HG03066 (cell line): ENCODE results near the gene MAN2A1.

Source experiments
- ATAC-seq: cut with Tn5 transposase; IDR thresholded peaks from one replicate; pipeline ENCODE4 v1.9.1; 2021; ENCODE audit warnings: low read depth; ENCODE audit not compliant: unreplicated experiment

Gene MAN2A1

GRCh38 chr5:109898269-109899162 lies 208.8 kb downstream of the MAN2A1 start:
- no peak for ATAC-seq

- no peak for ATAC-seq
Measured at GRCh38 chr5:109899163-109899535, 209.4 kb downstream of the MAN2A1 start.

- ATAC-seq = no peak
Measured at GRCh38 chr5:109900461-109900860, 210.7 kb downstream of the MAN2A1 start.

- no peak for ATAC-seq
Measured at GRCh38 chr5:109900911-109901627, 211.3 kb downstream of the MAN2A1 start.

GRCh38 chr5:109901628-109901981 lies 211.9 kb downstream of the MAN2A1 start:
- ATAC-seq = no peak

- ATAC-seq = no peak
Measured at GRCh38 chr5:109903061-109903460, 213.3 kb downstream of the MAN2A1 start.

- ATAC-seq = no peak
Measured at GRCh38 chr5:109905906-109906305, 216.2 kb downstream of the MAN2A1 start.

- ATAC-seq = no peak
Measured at GRCh38 chr5:109907189-109907588, 217.5 kb downstream of the MAN2A1 start.

- no peak for ATAC-seq
Measured at GRCh38 chr5:109907731-109908130, 218.0 kb downstream of the MAN2A1 start.

GRCh38 chr5:109908366-109908765 lies 218.6 kb downstream of the MAN2A1 start:
- ATAC-seq = no peak

GRCh38 chr5:109910874-109911273 lies 221.1 kb downstream of the MAN2A1 start:
- no peak for ATAC-seq

- ATAC-seq = no peak
Measured at GRCh38 chr5:109911731-109912130, 222.0 kb downstream of the MAN2A1 start.

GRCh38 chr5:109914906-109915305 lies 225.2 kb downstream of the MAN2A1 start:
- ATAC-seq = no peak

GRCh38 chr5:109916481-109917153 lies 226.9 kb downstream of the MAN2A1 start:
- ATAC-seq = no peak
